Spleen (tissue), 7 donors: ENCODE measurements around the gene NELFCD.
"Not testable (repeated sequence)": the region's sequence is repeated elsewhere in the genome, so short reads cannot be mapped to it uniquely, and the experiment has no call there.

ENCODE experiments used
- CTCF ChIP-seq, 11 experiments: fragments of 200-600 bp in 7 of 11; fragments of 450-650 bp in 4 of 11; sonication (generic) in 4 of 11; IDR thresholded peaks in 8 of 11; conservative IDR thresholded peaks in 3 of 11; 1 replicate in 7 of 11; 2 replicates in 4 of 11; pipeline versions ENCODE4 v1.4.0 to v1.8.0; 2016 to 2021; ENCODE audit warnings: antibody characterized with exemption in 11 of 11, inconsistent platforms in 4 of 11, mild to moderate bottlenecking in 1 of 11
- POLR2A ChIP-seq, 3 donors: fragments of 450-650 bp; IDR thresholded peaks; one replicate each; pipeline ENCODE4 v1.5.1; 2017; ENCODE audit warnings: antibody characterized with exemption in 3 of 3, mild to moderate bottlenecking in 1 of 3
- donor health status: DM: no; HTN: no; CAD: no; lungs with moderate emphysema.
- donor health status: DM: no; HTN: no; CAD: no.
- donor health status: DM: no; HTN: no; CAD: no.

DNA sequence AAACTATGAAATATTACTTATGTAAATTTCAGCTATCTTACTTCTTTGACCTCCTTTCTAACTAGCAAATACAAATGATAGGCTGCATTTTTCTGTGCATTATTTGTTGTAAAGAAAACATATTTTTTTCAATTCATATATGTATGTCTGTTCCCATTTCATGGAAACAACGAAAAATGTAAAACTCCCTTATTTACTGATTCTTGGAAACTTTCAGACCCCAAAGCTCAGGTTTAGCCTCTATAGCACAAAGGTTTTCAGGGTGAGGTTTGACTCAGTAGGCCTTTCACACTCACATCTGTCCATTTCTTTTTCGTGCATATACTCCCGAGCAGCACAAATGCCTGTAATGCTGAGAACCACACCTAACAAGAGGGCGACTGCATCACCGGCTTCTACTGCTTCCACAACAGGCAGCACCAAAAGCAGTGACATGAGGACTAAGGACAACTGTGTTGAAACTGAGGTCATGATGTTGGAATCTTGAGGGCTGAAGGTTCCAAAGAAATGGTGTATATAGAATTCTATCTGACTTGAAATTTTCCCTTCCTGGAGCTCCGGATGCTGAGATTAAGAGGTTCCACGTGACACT, 33.2 kb upstream of the NELFCD start:
- TF ChIP-seq CTCF (IDR thresholded peaks at IDR 0.05 in 8 of 11, conservative IDR thresholded peaks at IDR 0.05 in 3 of 11); POLR2A (IDR thresholded peaks at IDR 0.05): not testable (repeated sequence)
